ENCODE data around the gene INSM1. TPM values are rescaled to one million over a fixed set of nuclear protein-coding genes. Genes with fewer than 3 reads are reported as not detected.

INSM1 gene
- total RNA-seq, 1 experiment from 2014 or later: not detected

GRCh38 chr20:20390393-20390792, 22.5 kb downstream of the INSM1 start:
- no peaks in the 10 kb centered on the region for H3K9me3 ChIP-seq (ENCODE audit: low read depth, low read length, poor library complexity, severe bottlenecking)
- CTCF ChIA-PET: no interaction called here
- H3K27ac ChIP-seq (ENCODE audit: low read depth, low read length, poor library complexity, severe bottlenecking): no peak overlapping the region
- DNase-seq (ENCODE audit: low spot score): no peak
- no peaks in the 10 kb centered on the region for H3K27me3 ChIP-seq (replicated peaks; ENCODE audit: insufficient read depth, low read depth, low read length, poor library complexity)
- no peak for TF ChIP-seq CTCF (conservative IDR thresholded peaks at IDR 0.05; ENCODE audit: low read depth, low read length)
- no TSS peak for BruUV-seq (replicated peaks)
- H3K36me3 ChIP-seq (ENCODE audit: insufficient read depth, low read length, poor library complexity, severe bottlenecking): no peaks in the 10 kb centered on the region
- no peak overlapping the region for H3K4me3 ChIP-seq (ENCODE audit: low read depth, low read length, poor library complexity, severe bottlenecking)
- intact Hi-C loops (cut with micrococcal nuclease; ENCODE audit: unreplicated experiment): no loop called here
- no peaks in the 10 kb centered on the region for H3K4me1 ChIP-seq (ENCODE audit: insufficient read depth, low read length, poor library complexity, severe bottlenecking)
- POLR2A ChIA-PET (ENCODE audit: low non-redundant PET): no interaction called here

GRCh38 chr20:20391115-20391514, 23.2 kb downstream of the INSM1 start:
- BruUV-seq (replicated peaks): no TSS peak
- ChIA-PET CTCF (no interaction called here), POLR2A (ENCODE audit: low non-redundant PET) (no interaction called here)
- H3K27ac ChIP-seq (ENCODE audit: low read depth, low read length, poor library complexity, severe bottlenecking): no peak overlapping the region
- TF ChIP-seq EZH2 (IDR thresholded peaks at IDR 0.05; ENCODE audit: borderline replicate concordance, low read depth, low read length, poor library complexity, severe bottlenecking) (no peak), CTCF (conservative IDR thresholded peaks at IDR 0.05; ENCODE audit: low read depth, low read length) (no peak)
- no peaks in the 10 kb centered on the region for H3K4me1 ChIP-seq (ENCODE audit: insufficient read depth, low read length, poor library complexity, severe bottlenecking)
- H3K4me3 ChIP-seq (ENCODE audit: low read depth, low read length, poor library complexity, severe bottlenecking): no peak overlapping the region
- no peak for DNase-seq (ENCODE audit: low spot score)
- no peaks in the 10 kb centered on the region for H3K36me3 ChIP-seq (ENCODE audit: insufficient read depth, low read length, poor library complexity, severe bottlenecking)
- no peaks in the 10 kb centered on the region for H3K9me3 ChIP-seq (ENCODE audit: low read depth, low read length, poor library complexity, severe bottlenecking)
- H3K27me3 ChIP-seq (replicated peaks; ENCODE audit: insufficient read depth, low read depth, low read length, poor library complexity): no peaks in the 10 kb centered on the region
- intact Hi-C loops (cut with micrococcal nuclease; ENCODE audit: unreplicated experiment): no loop called here

- intact Hi-C loops (cut with micrococcal nuclease; ENCODE audit: unreplicated experiment): no loop called here
- Histone ChIP-seq H3K27ac (ENCODE audit: low read depth, low read length, poor library complexity, severe bottlenecking) (no peak overlapping the region), H3K4me3 (ENCODE audit: low read depth, low read length, poor library complexity, severe bottlenecking) (no peak overlapping the region), H3K27me3 (replicated peaks; ENCODE audit: insufficient read depth, low read depth, low read length, poor library complexity) (no peaks in the 10 kb centered on the region), H3K4me1 (ENCODE audit: insufficient read depth, low read length, poor library complexity, severe bottlenecking) (no peaks in the 10 kb centered on the region), H3K36me3 (ENCODE audit: insufficient read depth, low read length, poor library complexity, severe bottlenecking) (no peaks in the 10 kb centered on the region), H3K9me3 (ENCODE audit: low read depth, low read length, poor library complexity, severe bottlenecking) (no peaks in the 10 kb centered on the region)
- TF ChIP-seq CTCF (conservative IDR thresholded peaks at IDR 0.05; ENCODE audit: low read depth, low read length) (no peak), EZH2 (IDR thresholded peaks at IDR 0.05; ENCODE audit: borderline replicate concordance, low read depth, low read length, poor library complexity, severe bottlenecking) (no peak)
- no peak for DNase-seq (ENCODE audit: low spot score)
- BruUV-seq (replicated peaks): no TSS peak
- CTCF ChIA-PET: no interaction called here
- POLR2A ChIA-PET (ENCODE audit: low non-redundant PET): no interaction called here
These were observed 23.9 kb downstream of the INSM1 start for GRCh38 chr20:20391766-20392165.
